GM13976 (cell line): ENCODE results near the gene FOXI1.

ENCODE experiments used
- DNase-seq: peaks from one replicate; pipeline ENCODE4 v3.0.0; 2012; ENCODE audit warnings: low spot score
- CTCF ChIP-seq: IDR thresholded peaks from 2 replicates; pipeline ENCODE4 v1.5.1; 2012; ENCODE audit warnings: borderline replicate concordance, mild to moderate bottlenecking; ENCODE audit not compliant: insufficient read depth; ENCODE audit errors: extremely low read depth, missing control alignments, control extremely low read depth
- in situ Hi-C: fragments of 300-500 bp; cut with MboI; formaldehyde crosslinking; loops from one replicate; pipeline ENCODE4 v1.12.0; 2022; ENCODE audit warnings: low sequenced_read_pairs, mixed read lengths, inconsistent platforms; ENCODE audit not compliant: unreplicated experiment

FOXI1 gene

GRCh38 chr5:170145462-170145861 is 39.8 kb downstream of the FOXI1 start:
- no peak for TF ChIP-seq CTCF
- no peak for DNase-seq
- in situ Hi-C loops: no loop called here

- TF ChIP-seq CTCF: no peak
- DNase-seq: no peak
- in situ Hi-C loops: no loop called here
These were observed 41.5 kb downstream of the FOXI1 start for GRCh38 chr5:170147051-170147752.

GRCh38 chr5:170147753-170148264 is 42.1 kb downstream of the FOXI1 start:
- in situ Hi-C loops: no loop called here
- TF ChIP-seq CTCF: no peak
- no peak for DNase-seq

GRCh38 chr5:170148430-170149205 is 42.9 kb downstream of the FOXI1 start:
- DNase-seq: no peak
- in situ Hi-C loops: no loop called here
- TF ChIP-seq CTCF: no peak

- in situ Hi-C loops: no loop called here
- no peak for TF ChIP-seq CTCF
- no peak for DNase-seq
These were observed 43.5 kb downstream of the FOXI1 start for GRCh38 chr5:170149206-170149515.

- DNase-seq: no peak
- TF ChIP-seq CTCF: no peak
- in situ Hi-C loops: no loop called here
These were observed 45.0 kb downstream of the FOXI1 start for GRCh38 chr5:170150713-170151096.
